ENCODE results near the gene FKBP1C.
"Not testable (repeated sequence)": the region's sequence is repeated elsewhere in the genome, so short reads cannot be mapped to it uniquely, and the experiment has no call there.

FKBP1C gene

GRCh38 chr6:63211343-63211742, at the start of gene FKBP1C:
Gene FKBP1C (plus strand): TSS chr6:63211469.
- not testable (repeated sequence) for DNase-seq

GRCh38 chr6:63164047-63164803, 47.0 kb upstream of the FKBP1C start:
- DNase-seq: not testable (repeated sequence)

- DNase-seq: no peak
Measured at GRCh38 chr6:63174173-63174572, 37.1 kb upstream of the FKBP1C start.

GRCh38 chr6:63176181-63176580, 35.1 kb upstream of the FKBP1C start:
- DNase-seq: no peak

- DNase-seq: no peak
Measured at GRCh38 chr6:63180367-63180766, 30.9 kb upstream of the FKBP1C start.

GRCh38 chr6:63186970-63187369, 24.3 kb upstream of the FKBP1C start:
- DNase-seq: no peak

- DNase-seq: no peak
Measured at GRCh38 chr6:63188828-63189227, 22.4 kb upstream of the FKBP1C start.

- DNase-seq: no peak
Measured at GRCh38 chr6:63193324-63193723, 17.9 kb upstream of the FKBP1C start.

- DNase-seq: no peak
Measured at GRCh38 chr6:63197741-63198140, 13.5 kb upstream of the FKBP1C start.

GRCh38 chr6:63213325-63213724, 2.1 kb downstream of the FKBP1C start:
- no peak for DNase-seq

- DNase-seq: no peak
Measured at GRCh38 chr6:63214816-63215215, 3.5 kb downstream of the FKBP1C start.

- DNase-seq: no peak
Measured at GRCh38 chr6:63224179-63224578, 12.9 kb downstream of the FKBP1C start.

GRCh38 chr6:63225987-63226386, 14.7 kb downstream of the FKBP1C start:
- DNase-seq: not testable (repeated sequence)

- DNase-seq: not testable (repeated sequence)
Measured at GRCh38 chr6:63227928-63228894, 16.9 kb downstream of the FKBP1C start.

- DNase-seq: not testable (repeated sequence)
Measured at GRCh38 chr6:63230027-63230426, 18.8 kb downstream of the FKBP1C start.

- DNase-seq: not testable (repeated sequence)
Measured at GRCh38 chr6:63230511-63230910, 19.2 kb downstream of the FKBP1C start.

- no peak for DNase-seq
Measured at GRCh38 chr6:63236398-63236817, 25.1 kb downstream of the FKBP1C start.

- no peak for DNase-seq
Measured at GRCh38 chr6:63245420-63245819, 34.2 kb downstream of the FKBP1C start.

GRCh38 chr6:63245909-63246308, 34.6 kb downstream of the FKBP1C start:
- DNase-seq: no peak

- DNase-seq: no peak
Measured at GRCh38 chr6:63246581-63246980, 35.3 kb downstream of the FKBP1C start.

- DNase-seq: no peak
Measured at GRCh38 chr6:63249875-63250482, 38.7 kb downstream of the FKBP1C start.

GRCh38 chr6:63259153-63259552, 47.9 kb downstream of the FKBP1C start:
- DNase-seq: no peak

- DNase-seq: no peak
Measured at GRCh38 chr6:63261820-63262219, 50.6 kb downstream of the FKBP1C start.
